ENCODE measurements around the gene CBX1.
A peak's percentile ranks its signal among the peaks of the same experiment; 100 is the strongest.
"Not testable (repeated sequence)": the region's sequence is repeated elsewhere in the genome, so short reads cannot be mapped to it uniquely, and the experiment has no call there.

CBX1 gene

GRCh38 chr17:48048384-48049126, 52.7 kb downstream of the CBX1 start:
- peak; percentile 15 for DNase-seq

- DNase-seq, result peak; percentile 99
Measured at GRCh38 chr17:48047741-48048383, 53.4 kb downstream of the CBX1 start, which contains the start of gene NFE2L1. Gene NFE2L1, plus strand, starts transcription at chr17:48048359. Its CDS starts 2,760 bp downstream, at chr17:48051119.

- DNase-seq, result no peak
Measured at GRCh38 chr17:48047113-48047740, 54.1 kb downstream of the CBX1 start.

GRCh38 chr17:48046296-48046695, 55.0 kb downstream of the CBX1 start:
- no peak for DNase-seq

GRCh38 chr17:48045316-48046001, 55.8 kb downstream of the CBX1 start:
- no peak for DNase-seq

DNA sequence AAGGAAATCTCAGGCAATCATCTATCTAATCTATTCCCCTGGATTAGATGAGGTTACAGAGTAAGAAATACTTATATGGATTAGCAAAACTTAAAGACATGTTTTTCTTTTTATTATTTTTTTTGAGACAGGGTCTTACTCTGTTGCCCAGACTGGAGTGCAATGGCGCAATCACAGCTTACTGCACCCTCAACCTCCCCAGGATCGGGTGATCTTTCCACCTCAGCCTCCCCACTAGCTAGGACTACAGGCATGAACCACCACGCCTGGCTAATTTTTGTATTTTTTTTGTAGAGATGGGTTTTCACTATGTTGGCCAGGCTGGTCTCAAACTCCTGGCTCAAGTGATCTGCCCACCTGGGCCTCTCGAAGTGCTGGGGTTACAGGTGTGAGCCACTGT, 56.4 kb downstream of the CBX1 start:
- no peak for DNase-seq

GRCh38 chr17:48043176-48043575, 58.1 kb downstream of the CBX1 start:
- no peak for DNase-seq

DNA sequence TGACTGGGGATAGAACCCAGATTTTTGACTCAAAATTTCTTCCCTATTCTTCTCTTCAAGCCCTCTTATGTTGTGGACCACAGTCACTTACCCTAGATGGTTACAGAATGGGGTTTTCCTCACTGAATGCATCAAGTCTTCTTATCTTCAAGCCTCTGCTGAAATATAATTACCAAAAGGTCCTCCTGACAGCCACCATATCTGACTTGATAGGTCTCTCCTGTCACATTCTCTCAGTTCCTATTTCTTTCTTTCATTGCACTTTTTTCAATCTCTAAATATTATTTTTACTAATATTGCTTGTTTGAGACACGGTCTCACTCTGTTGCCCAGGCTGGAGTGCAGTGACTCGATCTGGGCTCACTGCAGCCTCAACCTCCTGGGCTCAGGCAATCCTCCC, 62.6 kb downstream of the CBX1 start:
- no peak for DNase-seq

DNA sequence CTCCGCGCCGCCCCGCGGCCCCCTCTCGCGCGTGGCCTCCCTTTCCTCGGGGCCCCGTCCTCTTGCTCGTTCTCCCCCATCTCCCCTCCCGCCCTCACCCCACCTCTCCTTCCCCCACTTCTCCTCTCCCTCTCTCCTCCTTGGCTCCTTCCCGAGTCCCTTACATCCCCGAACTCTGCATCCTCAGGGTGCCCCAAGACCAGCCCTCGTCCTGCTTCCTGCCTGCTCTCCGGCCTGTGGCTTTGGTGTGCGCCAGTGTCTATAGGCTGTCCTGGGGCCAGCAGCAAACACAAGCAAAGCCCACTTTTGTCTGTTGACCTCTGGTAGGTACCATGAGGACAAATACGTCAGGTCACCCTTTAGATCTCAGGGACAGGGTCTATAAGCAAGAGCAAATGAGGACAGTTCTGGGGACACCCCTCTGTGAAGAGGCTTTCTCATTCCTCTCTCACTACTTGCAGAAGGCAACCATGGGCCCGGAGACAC, 63.4 kb downstream of the CBX1 start:
- DNase-seq, result no peak

- no peak for DNase-seq
Measured at GRCh38 chr17:48037036-48037837, 64.0 kb downstream of the CBX1 start, which contains the start of gene COPZ2. Gene COPZ2, minus strand, starts transcription at chr17:48037797. Its CDS starts 20 bp downstream, at chr17:48037777.

DNA sequence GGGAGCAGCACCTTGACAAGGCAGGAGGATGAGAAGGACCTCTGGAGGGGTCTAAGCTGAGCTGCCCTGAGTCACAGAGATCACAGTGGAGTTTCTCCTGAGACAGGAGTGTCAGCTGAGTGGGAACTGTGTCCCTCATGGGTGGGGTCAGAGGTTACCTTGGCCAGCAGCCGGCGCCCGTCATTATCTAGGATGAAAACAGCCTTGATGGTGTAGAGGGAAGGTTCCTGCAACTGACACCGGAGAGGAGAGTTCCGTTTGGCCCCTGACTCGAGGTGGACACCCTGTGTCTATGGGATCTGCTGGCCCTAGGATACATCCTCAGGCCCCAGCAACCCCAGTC, 64.6 kb downstream of the CBX1 start:
- DNase-seq, result no peak

DNA sequence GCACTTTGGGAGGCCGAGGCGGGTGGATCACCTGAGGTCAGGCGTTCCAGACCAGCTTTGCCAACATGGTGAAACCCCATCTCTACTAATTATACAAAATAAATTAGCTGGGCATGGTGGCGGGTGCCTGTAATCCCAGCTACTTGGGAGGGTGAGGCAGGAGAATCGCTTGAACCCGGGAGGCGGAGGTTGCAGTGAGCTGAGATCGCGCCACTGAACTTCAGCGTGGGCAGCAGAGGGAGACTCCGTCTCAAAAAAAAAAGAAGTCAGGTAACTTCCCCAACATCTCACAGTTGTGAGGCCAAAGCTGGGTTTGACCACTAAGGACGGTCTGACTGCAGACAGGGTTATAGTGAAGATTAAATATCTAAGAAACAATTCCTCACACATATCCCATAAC, 66.5 kb downstream of the CBX1 start:
- DNase-seq, result not testable (repeated sequence)

GRCh38 chr17:48031966-48032365, 69.3 kb downstream of the CBX1 start:
- no peak for DNase-seq

DNA sequence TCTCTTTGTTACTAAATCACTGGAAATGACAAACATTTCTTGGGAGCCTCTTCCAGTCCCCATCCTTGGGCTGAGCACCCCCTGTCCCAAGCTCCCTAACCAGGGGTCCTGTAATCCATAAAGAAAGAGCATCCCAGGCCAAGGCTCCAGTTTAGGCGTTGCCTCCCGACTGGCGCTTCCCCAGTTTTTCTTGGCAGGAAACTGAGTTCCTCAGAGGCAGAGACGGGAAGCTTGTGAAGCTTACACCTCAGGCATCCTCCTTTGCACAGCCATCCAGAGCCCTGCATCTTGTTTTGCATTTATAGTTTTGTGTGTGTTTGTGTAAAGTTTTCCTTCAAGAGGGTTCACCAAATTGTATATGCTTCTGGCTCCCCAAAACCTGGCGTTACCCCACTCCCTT, 70.7 kb downstream of the CBX1 start:
- DNase-seq, result no peak

- no peak for DNase-seq
Measured at GRCh38 chr17:48028736-48029135, 72.5 kb downstream of the CBX1 start.

- DNase-seq, result no peak
Measured at GRCh38 chr17:48027322-48027981, 73.8 kb downstream of the CBX1 start.

DNA sequence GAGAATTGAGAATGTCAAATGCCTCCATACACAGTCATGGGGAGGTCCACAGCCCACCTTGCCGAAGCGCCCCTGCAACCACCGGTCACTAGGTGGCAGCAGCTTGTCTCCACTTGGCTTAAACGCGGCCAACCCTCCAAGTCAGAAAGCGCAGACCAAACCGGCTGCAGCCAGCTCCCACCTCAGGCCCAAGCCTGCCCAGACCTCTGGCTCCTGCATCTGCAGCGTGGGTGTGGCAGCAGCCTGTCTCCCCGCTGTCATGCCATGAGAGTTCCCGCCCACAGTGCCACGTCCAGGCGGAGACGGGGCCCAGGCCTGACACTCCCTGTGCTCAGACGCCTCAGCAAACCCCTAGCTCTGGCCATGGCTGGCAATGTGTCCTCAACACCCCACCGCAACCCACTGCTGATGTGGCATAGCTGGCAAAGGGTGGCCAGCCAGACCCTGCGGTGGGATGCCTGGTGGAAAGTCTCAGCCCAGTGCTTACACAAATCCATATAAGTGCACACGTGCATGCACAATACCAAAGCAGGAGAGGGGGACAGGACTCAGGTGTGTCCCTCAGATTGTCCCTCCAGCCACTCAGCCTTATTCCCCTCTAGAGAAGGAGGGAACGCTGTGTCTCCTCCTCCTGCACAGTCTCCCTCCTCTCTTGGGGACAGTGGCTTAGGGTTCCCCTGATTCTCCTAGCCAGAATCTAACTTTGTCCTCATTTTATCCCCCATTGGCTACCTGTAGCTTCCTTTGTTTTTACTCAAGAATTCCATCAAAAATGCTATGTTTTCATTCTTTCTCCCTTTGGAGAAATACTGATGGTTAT, 74.6 kb downstream of the CBX1 start:
- peak; percentile 35 for DNase-seq

- DNase-seq, result no peak
Measured at GRCh38 chr17:48025904-48026501, 75.3 kb downstream of the CBX1 start.

- DNase-seq, result peak; percentile 89
Measured at GRCh38 chr17:48025040-48025903, 76.0 kb downstream of the CBX1 start.
